ENCODE results near the gene MBD6.
"Not testable (repeated sequence)": the region's sequence is repeated elsewhere in the genome, so short reads cannot be mapped to it uniquely, and the experiment has no call there.

GRCh38 chr12:57502311-57502969, 20.2 kb upstream of the MBD6 start:
- not testable (repeated sequence) for TF ChIP-seq BACH2 (CRISPR knock-in tag; IDR thresholded peaks at IDR 0.05; ENCODE audit: borderline replicate concordance); ISL1 (CRISPR knock-in tag; IDR thresholded peaks at IDR 0.05)
- TF ChIP-seq, protein P1, sequence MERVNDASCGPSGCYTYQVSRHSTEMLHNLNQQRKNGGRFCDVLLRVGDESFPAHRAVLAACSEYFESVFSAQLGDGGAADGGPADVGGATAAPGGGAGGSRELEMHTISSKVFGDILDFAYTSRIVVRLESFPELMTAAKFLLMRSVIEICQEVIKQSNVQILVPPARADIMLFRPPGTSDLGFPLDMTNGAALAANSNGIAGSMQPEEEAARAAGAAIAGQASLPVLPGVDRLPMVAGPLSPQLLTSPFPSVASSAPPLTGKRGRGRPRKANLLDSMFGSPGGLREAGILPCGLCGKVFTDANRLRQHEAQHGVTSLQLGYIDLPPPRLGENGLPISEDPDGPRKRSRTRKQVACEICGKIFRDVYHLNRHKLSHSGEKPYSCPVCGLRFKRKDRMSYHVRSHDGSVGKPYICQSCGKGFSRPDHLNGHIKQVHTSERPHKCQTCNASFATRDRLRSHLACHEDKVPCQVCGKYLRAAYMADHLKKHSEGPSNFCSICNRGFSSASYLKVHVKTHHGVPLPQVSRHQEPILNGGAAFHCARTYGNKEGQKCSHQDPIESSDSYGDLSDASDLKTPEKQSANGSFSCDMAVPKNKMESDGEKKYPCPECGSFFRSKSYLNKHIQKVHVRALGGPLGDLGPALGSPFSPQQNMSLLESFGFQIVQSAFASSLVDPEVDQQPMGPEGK (CRISPR knock-in tag; IDR thresholded peaks at IDR 0.05; ENCODE audit: borderline replicate concordance): not testable (repeated sequence)

All from SK-N-SH treated with all-trans-retinoic acid at 6 μM for 48 hours (cell line).